ENCODE results near the gene SORD. TPM values are rescaled to one million over a fixed set of nuclear protein-coding genes. Genes with fewer than 3 reads are reported as not detected.
"Not testable (repeated sequence)": the region's sequence is repeated elsewhere in the genome, so short reads cannot be mapped to it uniquely, and the experiment has no call there.

The SORD gene
- total RNA-seq, 1 donor from 2014 or later = 23.2 TPM

DNA sequence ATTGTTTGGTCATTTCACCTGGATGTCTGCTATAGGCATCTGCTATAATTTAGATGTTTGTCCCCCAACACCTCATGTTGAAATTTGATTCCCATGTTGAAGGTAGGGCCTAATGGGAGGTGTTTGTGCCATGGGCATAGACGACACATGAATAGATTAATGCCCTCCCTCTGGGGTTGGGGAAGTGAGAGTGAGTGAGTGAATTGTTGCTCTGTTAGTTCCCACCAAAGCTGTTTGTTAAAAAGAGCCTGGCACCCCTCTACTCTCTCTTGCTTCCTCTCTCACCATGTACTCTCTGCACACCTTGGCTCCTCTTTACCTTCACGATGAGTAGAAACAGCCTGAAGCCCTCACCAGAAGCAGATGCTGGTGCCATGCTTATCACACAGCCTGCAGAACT is 23.9 kb upstream of the SORD start:
- no peaks in the 10 kb centered on the region for H3K36me3 ChIP-seq (ENCODE audit: control insufficient read depth, insufficient read depth, low read length)
- DNase-seq (ENCODE audit: low read depth) = no peak
- TF ChIP-seq, protein P1, sequence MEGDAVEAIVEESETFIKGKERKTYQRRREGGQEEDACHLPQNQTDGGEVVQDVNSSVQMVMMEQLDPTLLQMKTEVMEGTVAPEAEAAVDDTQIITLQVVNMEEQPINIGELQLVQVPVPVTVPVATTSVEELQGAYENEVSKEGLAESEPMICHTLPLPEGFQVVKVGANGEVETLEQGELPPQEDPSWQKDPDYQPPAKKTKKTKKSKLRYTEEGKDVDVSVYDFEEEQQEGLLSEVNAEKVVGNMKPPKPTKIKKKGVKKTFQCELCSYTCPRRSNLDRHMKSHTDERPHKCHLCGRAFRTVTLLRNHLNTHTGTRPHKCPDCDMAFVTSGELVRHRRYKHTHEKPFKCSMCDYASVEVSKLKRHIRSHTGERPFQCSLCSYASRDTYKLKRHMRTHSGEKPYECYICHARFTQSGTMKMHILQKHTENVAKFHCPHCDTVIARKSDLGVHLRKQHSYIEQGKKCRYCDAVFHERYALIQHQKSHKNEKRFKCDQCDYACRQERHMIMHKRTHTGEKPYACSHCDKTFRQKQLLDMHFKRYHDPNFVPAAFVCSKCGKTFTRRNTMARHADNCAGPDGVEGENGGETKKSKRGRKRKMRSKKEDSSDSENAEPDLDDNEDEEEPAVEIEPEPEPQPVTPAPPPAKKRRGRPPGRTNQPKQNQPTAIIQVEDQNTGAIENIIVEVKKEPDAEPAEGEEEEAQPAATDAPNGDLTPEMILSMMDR (IDR thresholded peaks at IDR 0.05; ENCODE audit: insufficient read depth, low read length, severe bottlenecking) = no peak
- FAIRE-seq = no peak
- H3K4me3 ChIP-seq (ENCODE audit: low read depth, low read length) = no peak overlapping the region
- no peaks in the 10 kb centered on the region for H3K27me3 ChIP-seq (ENCODE audit: control insufficient read depth, insufficient read depth, low read length)

DNA sequence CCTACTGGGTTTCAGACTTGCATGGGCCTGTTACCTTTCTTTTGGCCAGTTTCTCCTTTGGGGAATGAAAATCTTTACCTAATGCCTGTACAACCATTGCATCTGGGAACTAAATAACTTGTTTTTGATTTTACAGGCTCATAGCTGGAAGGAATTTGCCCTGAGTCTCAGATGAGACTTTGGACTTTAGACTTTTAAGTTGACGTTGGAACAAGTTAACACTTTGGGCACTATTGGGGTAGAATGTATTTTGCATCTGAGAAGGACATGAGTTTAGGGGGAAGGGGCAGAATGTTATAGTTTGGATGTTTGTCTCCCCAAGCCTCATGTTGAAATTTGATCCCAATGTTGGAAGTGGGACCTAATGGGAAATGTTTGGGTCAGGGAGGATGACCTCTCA is 21.8 kb upstream of the SORD start:
- not testable (repeated sequence) for H3K36me3 ChIP-seq (ENCODE audit: control insufficient read depth, insufficient read depth, low read length); H3K27me3 ChIP-seq (ENCODE audit: control insufficient read depth, insufficient read depth, low read length); DNase-seq (ENCODE audit: low read depth); H3K4me3 ChIP-seq (ENCODE audit: low read depth, low read length)
- FAIRE-seq = peak; percentile 76

DNA sequence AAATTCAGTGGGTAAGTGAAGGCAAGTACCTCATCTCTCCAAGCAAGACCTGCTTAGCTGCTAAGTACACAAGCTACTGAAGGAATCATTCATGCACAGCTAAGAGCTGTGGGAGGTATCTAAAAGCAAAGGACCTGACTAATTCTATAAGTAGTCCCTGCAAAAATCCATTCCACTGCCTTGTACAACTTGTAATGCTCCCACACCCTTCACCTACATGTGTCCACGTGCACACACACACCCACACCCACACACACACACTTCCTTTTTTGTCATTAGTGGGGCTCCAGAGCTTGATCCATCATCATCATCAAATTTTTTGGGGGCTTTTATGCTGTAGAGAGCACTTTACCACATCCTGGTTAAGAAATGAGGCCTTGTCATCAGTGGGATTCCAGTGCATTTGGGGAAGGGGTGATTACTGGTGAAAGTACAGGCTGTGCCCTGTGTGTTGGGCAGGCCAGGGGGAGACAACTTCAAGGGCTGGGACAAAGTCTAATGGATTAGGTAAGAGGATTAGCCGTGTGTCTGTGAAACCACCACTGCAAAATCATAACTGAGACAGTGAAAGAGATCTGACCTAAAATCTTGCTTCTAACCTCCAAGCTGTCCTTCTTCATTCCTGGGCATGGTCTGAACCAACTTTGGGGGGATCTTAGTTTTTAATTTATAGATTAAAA is 19.1 kb upstream of the SORD start:
- not testable (repeated sequence) for FAIRE-seq; H3K27me3 ChIP-seq (ENCODE audit: control insufficient read depth, insufficient read depth, low read length); H3K4me3 ChIP-seq (ENCODE audit: low read depth, low read length); H3K36me3 ChIP-seq (ENCODE audit: control insufficient read depth, insufficient read depth, low read length)
- peak; percentile 10 for DNase-seq (ENCODE audit: low read depth)

DNA sequence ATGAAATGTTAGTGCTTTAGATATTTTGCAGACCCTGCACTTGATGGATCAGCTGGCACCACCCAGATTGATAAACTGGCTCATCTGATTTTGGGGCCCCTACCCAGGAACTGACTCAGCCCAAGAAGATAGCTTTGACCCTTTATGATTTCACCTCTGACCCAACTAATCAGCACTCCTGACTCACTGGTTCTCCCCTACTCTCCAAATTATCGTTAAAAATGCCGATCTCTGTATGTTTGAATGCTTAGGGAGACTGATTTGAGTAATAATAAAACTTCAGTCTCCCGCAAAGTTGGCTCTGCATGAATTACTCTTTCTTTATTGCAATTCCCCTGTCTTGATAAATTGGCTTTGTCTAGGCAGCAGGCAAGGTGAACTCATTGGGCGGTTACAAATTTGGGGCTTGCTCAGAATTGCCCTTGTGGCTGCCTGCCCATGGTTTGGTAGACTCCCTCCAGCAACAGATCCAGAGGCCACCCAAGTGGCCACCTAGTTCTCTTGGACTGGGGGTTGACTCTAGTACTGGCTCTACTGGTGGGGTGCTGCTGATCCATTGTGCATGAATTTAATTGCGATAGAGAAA is 18.3 kb upstream of the SORD start:
- not testable (repeated sequence) for H3K4me3 ChIP-seq (ENCODE audit: low read depth, low read length); H3K36me3 ChIP-seq (ENCODE audit: control insufficient read depth, insufficient read depth, low read length); FAIRE-seq; H3K27me3 ChIP-seq (ENCODE audit: control insufficient read depth, insufficient read depth, low read length); DNase-seq (ENCODE audit: low read depth)

DNA sequence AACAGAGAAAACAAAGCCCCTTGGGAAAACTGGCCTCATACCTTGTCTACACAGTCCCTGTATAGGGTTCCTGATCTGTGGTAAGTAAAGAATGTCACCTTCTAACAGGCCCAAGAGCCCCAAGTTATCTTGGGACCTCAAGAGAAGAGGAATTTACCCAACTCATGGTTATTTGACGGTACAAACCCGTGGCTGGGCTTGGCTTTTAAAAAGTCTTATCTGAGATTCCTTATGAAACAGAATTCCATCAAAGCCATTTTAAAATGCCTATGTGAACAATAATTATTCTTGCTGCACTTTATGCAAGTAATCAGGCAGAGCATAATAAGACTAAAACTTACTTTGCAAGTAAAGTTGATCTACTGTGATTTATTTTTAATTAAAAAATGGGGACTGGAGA is 13.9 kb upstream of the SORD start:
- H3K27me3 ChIP-seq (ENCODE audit: control insufficient read depth, insufficient read depth, low read length) = no peaks in the 10 kb centered on the region
- DNase-seq (ENCODE audit: low read depth) = no peak
- no peak overlapping the region for H3K4me3 ChIP-seq (ENCODE audit: low read depth, low read length)
- TF ChIP-seq, protein P1 (IDR thresholded peaks at IDR 0.05; ENCODE audit: insufficient read depth, low read length, severe bottlenecking) = no peak
- no peak for FAIRE-seq
- H3K36me3 ChIP-seq (ENCODE audit: control insufficient read depth, insufficient read depth, low read length) = no peaks in the 10 kb centered on the region

DNA sequence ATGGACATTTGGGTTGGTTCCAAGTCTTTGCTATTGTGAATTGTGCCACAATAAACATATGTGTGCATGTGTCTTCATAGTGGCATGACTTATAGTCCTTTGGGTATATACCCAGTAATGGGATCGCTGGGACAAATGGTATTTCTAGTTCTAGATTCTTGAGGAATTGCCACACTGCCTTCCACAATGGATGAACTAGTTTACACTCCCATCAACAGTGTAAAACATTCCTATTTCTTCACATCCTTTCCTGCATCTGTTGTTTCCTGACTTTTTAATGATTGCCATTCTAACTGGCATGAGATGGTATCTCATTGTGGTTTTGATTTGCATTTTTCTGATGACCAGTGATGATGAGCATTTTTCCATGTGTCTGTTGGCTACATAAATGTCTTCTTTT is 7.9 kb upstream of the SORD start:
- not testable (repeated sequence) for H3K36me3 ChIP-seq (ENCODE audit: control insufficient read depth, insufficient read depth, low read length); FAIRE-seq; DNase-seq (ENCODE audit: low read depth); H3K27me3 ChIP-seq (ENCODE audit: control insufficient read depth, insufficient read depth, low read length); H3K4me3 ChIP-seq (ENCODE audit: low read depth, low read length)

DNA sequence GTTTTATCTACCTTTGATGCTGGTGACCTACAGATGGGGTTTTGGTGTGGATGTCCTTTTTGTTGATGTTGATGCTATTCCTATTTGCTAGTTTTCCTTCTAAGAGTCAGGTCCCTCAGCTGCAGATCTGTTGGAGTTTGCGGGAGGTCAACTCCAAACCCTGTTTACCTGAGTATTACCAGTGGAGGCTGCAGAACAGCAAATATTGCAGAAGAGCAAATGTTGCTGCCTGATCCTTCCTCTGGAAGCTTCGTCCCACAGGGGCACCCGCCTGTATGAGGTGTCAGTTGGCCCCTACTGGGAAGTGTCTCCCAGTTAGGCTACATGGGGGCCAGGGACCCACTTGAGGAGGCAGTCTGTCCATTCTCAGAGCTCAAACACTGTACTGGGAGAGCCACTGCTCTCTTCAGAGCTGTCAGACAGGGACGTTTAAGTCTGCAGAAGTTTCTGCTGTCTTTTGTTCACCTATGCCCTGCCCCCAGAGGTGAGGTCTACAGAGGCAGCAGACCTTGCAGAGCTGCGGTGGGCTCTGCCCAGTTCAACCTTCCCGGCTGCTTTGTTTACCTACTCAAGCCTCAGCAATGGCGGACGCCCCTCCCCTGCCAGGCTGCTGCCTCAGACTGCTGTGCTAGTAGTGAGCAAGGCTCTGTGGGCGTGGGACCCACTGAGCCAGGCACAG is 2.6 kb upstream of the SORD start:
- not testable (repeated sequence) for H3K27me3 ChIP-seq (ENCODE audit: control insufficient read depth, insufficient read depth, low read length); H3K4me3 ChIP-seq (ENCODE audit: low read depth, low read length); H3K36me3 ChIP-seq (ENCODE audit: control insufficient read depth, insufficient read depth, low read length); DNase-seq (ENCODE audit: low read depth); FAIRE-seq

DNA sequence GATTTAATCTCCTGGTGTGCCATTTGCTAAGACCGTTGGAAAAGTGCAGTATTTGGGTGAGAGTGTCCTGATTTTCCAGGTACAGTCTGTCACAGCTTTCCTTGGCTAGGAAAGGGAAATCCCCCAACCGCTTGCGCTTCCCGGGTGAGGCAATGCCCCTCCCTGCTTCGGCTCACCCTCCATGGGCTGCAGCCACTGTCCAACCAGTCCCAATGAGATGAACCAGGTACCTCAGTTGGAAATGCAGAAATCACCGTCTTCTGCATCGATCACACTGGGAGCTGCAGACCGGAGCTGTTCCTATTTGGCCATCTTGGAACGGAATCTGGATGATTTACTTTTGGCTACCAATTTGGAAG is 2.1 kb upstream of the SORD start:
- not testable (repeated sequence) for FAIRE-seq; H3K4me3 ChIP-seq (ENCODE audit: low read depth, low read length); DNase-seq (ENCODE audit: low read depth); H3K27me3 ChIP-seq (ENCODE audit: control insufficient read depth, insufficient read depth, low read length); H3K36me3 ChIP-seq (ENCODE audit: control insufficient read depth, insufficient read depth, low read length)

DNA sequence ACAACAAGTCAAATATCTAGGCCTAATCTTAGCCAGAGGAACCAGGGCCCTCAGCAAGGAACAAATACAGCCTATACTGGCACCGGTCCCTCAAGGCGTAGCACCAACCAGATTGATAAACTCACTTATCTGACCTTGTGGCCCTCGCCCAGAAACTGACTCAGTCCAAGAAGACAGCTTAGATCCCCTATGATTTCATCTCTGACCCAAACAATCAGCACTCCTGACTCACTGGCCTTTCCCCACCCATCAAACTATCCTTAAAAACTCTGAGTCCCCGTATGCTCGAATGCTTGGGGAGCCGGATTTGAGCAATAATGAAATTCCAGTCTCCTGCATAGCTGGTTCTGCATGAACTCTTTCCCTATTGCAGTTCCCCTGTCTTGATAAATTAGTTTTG is 1.6 kb upstream of the SORD start:
- H3K27me3 ChIP-seq (ENCODE audit: control insufficient read depth, insufficient read depth, low read length) = no peaks in the 10 kb centered on the region
- TF ChIP-seq, protein P1 (IDR thresholded peaks at IDR 0.05; ENCODE audit: insufficient read depth, low read length, severe bottlenecking) = no peak
- no peaks in the 10 kb centered on the region for H3K36me3 ChIP-seq (ENCODE audit: control insufficient read depth, insufficient read depth, low read length)
- no peak for FAIRE-seq
- no peak overlapping the region for H3K4me3 ChIP-seq (ENCODE audit: low read depth, low read length)
- peak; percentile 79 for DNase-seq (ENCODE audit: low read depth)

Data from bronchial epithelial cell (primary cell).